GM18498 (cell line): ENCODE data around the gene LAGE3.

Experiments used
- ATAC-seq: cut with Tn5 transposase; IDR thresholded peaks from one replicate; pipeline ENCODE4 v1.9.1; 2021; ENCODE audit warnings: mild to moderate bottlenecking, moderate library complexity; ENCODE audit not compliant: unreplicated experiment

The LAGE3 gene

GRCh38 chrX:154436983-154437752 lies 41.9 kb downstream of the LAGE3 start, which contains the start of gene GDI1:
Gene GDI1, plus strand, starts transcription at chrX:154437154. Its CDS starts 101 bp downstream, at chrX:154437255.
- ATAC-seq, result peak; percentile 44

- peak; percentile 47 for ATAC-seq
These were observed 42.6 kb downstream of the LAGE3 start for GRCh38 chrX:154436374-154436982.

- no peak for ATAC-seq
These were observed 43.8 kb downstream of the LAGE3 start for GRCh38 chrX:154435171-154435733.

GRCh38 chrX:154434394-154435168 lies 44.5 kb downstream of the LAGE3 start:
- ATAC-seq, result no peak

GRCh38 chrX:154433605-154434004 lies 45.5 kb downstream of the LAGE3 start:
- no peak for ATAC-seq

GRCh38 chrX:154432210-154432609 lies 46.9 kb downstream of the LAGE3 start:
- ATAC-seq, result no peak

- ATAC-seq, result no peak
These were observed 47.7 kb downstream of the LAGE3 start for GRCh38 chrX:154431341-154431740.

- no peak for ATAC-seq
These were observed 48.2 kb downstream of the LAGE3 start for GRCh38 chrX:154430916-154431315.

GRCh38 chrX:154430479-154430878 lies 48.6 kb downstream of the LAGE3 start:
- no peak for ATAC-seq

- no peak for ATAC-seq
These were observed 49.4 kb downstream of the LAGE3 start for GRCh38 chrX:154429711-154430110.

- peak; percentile 98 for ATAC-seq
These were observed 50.6 kb downstream of the LAGE3 start, which contains the start of gene ATP6AP1 for GRCh38 chrX:154428176-154429171. Gene ATP6AP1, plus strand, starts transcription at chrX:154428677. Its CDS starts 16 bp downstream, at chrX:154428693.
